ENCODE data around the gene PHF2. TPM values are rescaled to one million over a fixed set of nuclear protein-coding genes. Genes with fewer than 3 reads are reported as not detected.

Gene PHF2
- total RNA-seq, 1 donor from 2014 or later = 15.9 TPM

DNA sequence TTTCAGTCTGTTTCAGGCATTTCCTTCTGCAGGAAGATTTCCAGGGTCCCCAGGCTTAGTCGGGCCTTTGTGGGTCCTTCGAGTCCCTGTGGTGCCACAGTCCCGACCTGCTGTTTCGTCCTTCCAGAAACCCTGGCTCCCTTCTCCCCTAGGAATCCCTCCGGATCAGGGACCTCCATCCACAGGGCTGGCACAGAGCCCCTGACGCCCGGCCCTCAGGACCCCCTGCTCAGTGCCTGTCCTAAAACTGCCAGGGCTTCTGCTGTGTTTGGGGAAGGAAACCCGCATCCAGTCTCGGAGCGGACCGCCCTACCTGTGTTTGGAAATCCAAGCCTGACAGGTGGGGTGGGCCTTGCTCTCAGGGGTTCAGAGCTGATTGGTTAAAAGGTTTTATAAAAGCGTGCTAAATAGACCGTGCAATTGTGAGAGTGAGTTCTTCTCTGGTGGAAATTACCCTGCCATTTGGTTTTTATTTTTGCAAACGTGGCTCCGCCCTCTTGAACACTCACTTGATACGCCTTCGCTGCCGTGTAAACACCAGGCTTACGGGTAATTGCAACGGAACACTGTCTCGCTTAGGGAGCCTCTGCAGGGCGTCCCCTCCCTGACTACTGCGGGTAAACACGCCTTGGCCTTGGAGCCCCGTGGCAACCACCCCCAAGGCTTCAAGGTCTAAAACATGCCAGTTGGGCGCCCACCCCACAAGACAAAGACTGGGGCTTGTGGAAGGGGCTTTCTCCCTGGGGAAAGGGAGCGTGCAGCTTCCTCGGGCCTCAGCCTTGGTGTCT lies 121.2 kb downstream of the PHF2 start:
- no peak for DNase-seq (ENCODE audit: low read depth)

DNA sequence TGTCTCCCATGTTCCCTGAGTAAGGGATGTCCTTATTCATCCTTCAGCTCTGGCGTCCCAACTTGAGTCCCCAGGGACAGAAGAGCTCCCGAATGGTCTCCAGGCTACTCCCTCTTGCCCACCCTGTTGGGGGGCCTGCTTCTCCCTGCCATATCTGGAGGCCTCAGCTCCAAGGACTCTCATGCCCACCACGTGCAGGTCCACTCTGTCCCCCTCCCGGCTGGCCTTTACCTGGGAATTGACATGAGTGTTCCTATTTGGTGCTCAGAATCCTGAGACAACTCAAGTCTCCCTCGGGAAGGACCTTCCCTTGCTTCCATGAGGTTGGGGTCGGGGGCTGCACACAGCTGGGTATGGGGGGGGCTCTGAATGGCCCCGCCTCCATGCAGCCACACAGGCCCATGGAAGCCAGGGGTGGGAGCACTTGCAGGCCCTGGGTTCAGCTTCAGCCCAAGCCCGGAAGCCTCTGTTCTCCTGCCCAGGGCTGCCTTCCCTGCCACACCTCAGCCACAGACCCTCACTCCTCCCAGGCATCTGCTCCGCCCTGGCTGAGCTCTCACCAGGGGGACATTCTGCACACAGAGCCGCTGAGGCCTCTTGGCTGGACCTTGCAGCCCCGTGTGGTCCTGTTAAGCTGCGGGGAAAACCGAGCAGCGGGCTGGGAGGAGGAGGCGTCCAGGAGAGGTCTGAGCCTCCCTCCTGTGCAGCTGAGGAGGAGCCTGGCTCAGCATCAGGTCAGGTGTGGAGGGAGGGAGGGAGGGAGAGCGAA lies 121.9 kb downstream of the PHF2 start:
- no peak for DNase-seq (ENCODE audit: low read depth)

DNA sequence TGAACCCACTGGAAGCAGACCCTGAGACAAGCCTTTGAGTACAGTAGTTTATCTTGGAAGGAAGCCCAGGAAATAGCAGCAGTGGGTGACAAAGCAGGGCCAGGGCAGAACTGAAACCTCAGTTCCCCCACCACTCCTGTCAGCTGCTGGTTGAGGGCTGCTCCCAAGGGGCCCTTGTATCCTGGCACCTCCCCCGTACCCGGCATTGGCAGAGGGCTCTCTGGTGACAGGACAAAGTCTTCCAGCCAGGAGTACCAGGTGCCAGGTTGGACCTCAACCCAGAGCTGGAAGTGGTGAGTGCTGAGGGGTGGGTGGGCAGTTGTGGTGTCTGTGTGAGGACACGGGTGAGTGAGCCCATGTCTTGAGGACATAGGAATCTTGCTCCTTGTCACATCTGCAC lies 123.3 kb downstream of the PHF2 start:
- no peak for DNase-seq (ENCODE audit: low read depth)

DNA sequence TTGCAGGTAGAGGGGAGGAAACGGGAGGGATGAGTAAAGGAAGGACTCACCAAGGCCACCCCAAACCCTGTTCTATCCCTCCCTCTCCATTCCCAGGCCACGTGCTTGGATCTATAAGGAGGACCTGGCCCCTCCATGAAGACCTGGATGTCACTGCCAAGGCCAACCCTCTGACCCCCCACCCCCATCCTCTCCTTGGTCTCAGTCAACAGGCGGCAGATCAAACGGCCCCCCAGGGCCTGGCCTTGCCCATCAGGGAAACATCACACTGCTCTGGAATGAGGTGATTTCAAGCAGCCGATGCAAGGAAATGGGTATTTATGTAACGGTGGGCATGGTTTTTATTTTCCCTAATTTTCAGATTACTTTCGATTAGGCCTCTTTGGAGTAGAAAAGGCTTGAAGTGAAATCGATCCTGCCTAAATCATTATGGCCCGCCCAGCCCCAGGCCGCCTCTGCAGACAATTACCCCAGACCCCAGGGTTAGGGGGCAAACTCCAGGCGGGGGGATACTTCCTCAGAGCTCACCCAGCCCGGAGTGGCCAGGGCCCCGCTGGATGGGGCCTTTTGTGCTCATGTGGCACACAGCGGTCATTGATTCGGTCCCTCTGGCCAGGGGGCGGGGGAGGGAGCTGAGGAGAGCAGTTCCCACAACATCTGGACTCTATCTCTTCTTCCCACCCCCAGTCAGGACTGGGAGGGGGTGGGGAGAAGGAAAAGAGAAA lies 125.3 kb downstream of the PHF2 start:
- no peak for DNase-seq (ENCODE audit: low read depth)

DNA sequence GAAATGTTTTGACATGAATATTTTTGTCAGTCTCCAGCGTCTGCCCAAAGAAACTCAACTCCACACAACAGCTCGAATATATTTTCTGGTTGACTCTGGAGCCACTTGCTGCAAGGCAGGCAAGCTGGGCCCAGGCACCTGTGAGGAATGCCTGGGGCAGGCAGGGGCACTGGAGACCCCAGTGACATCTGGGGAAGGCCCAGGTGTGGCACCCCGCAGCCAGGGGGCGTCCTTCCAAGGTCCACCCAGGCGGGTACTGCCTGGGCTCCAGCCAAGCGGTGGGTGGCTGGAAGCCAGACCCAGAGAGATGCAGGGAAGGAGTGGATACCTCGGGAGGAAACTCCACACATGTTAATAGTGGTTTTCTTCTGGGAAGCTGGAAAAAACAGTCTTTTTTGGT lies 125.9 kb downstream of the PHF2 start:
- no peak for DNase-seq (ENCODE audit: low read depth)

- DNase-seq (ENCODE audit: low read depth) = peak; percentile 80
Observed at GRCh38 chr9:93708289-93708986, 132.1 kb downstream of the PHF2 start.

DNA sequence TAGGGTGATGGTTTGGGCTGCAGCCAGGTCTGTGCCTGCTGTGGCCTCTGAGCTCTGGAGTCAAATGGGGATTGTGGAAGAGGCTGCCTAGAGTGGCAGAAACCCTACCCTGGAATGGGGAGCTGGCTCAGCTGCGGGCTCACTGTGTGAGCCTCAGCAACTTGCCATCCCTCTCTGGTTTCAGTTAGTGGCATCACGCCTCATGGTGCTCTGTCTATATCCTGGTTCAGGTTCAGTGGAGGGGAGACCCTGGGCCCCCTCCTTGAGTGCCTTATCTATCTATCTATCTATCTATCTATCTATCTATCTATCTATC lies 132.6 kb downstream of the PHF2 start:
- DNase-seq (ENCODE audit: low read depth) = no peak

DNA sequence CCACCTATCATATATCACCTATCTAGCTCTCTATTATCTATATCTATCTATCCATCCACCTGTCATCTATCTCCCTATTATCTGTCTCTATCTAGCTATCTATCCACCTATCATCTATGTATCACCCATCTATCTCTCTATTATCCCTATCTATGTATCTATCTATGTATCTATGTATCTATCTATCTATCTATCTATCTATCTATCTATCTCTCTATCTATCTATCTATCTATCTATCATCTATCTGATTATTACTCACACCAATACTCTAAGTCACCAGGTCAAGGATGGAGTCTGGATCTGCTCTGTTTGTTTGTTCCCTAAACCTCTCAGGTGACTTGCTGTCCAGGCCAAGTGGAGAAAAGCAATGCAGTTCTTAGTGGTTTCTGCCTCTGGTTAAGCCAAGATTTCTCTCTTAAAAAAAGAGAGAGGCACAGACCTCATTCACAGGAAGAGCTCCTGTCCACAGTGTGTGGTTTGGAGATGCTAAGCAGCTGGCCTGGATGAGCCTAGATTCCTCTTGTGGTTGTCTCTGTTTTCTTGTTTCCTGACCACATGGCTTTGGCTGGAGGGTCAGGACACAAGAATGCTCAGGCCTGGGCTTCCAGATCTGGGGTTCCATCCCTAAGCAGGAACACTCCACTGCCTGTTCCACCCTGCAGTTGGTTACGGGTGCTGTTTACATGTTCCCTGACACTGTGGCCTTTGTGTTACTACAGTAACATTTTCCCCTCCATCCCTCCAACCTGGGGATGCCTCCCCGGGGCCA lies 133.4 kb downstream of the PHF2 start:
- DNase-seq (ENCODE audit: low read depth) = peak; percentile 84

DNA sequence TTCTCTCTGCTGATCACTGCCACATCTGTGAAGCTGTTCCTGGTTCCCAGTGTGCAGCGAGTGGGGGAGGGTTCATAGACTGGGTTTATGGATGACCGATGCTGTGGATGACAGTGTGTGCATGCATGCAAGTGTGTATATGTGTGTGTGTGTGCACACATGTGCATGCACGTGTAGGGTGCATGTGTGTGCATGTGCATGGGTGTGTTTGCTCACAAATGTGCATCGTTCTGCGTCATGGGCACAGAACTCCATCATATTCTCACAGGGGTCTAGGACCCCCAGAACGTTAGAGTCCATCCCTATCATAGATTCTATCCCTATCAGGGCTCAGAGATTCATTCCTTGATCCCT lies 134.0 kb downstream of the PHF2 start:
- no peak for DNase-seq (ENCODE audit: low read depth)

- DNase-seq (ENCODE audit: low read depth) = no peak
Observed at GRCh38 chr9:93711002-93711401, 134.6 kb downstream of the PHF2 start.

- no peak for DNase-seq (ENCODE audit: low read depth)
Observed at GRCh38 chr9:93712896-93713295, 136.5 kb downstream of the PHF2 start.

- no peak for DNase-seq (ENCODE audit: low read depth)
Observed at GRCh38 chr9:93713716-93714115, 137.3 kb downstream of the PHF2 start.

DNA sequence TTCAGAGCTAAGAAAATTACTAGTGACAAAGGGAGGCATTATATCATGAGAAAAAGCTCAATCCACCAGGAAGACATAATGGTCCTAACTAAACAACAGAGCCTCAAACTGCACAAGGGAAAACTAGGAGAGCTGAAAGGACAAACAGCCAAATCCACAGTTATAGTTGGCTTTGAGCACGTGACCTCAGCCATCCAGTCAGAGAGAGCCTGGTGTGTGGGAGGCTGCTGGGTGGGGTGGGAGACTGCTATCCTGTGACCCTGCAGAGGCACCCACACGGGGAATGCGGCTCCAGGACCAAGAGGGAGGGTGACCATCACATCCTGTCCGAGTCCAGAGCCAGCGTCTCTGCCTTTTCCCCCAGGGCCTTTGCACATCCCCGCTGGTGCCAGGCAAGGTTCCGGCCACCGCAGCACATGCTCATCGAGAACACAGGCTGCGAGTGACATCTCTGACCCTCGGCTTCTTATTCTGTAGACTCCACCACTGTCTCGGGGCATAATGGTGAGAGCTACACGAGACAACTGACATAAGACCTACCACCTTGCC lies 145.1 kb downstream of the PHF2 start:
- no peak for DNase-seq (ENCODE audit: low read depth)

DNA sequence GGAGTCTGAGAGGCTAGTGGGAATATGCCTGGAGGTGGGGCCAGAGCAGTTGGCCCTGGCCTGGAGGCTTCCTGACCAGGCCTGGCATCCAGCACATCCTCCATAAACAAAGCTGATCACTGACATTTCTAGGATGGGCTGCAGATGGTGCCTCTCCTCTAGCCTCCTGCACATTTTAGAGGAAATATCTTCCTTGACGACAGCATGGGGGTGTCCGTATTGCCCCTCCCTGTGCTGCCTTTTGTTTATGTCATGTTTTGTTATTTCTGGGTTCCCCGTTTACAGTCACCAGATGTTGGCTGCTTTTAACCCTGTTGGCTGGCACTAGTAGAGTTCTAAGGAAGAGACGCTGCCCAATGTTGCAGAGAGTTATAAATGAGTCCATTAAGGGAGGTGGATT lies 148.5 kb downstream of the PHF2 start:
- no peak for DNase-seq (ENCODE audit: low read depth)

- no peak for DNase-seq (ENCODE audit: low read depth)
Observed at GRCh38 chr9:93725382-93725781, 149.0 kb downstream of the PHF2 start.

GRCh38 chr9:93726147-93726546 lies 149.8 kb downstream of the PHF2 start:
- no peak for DNase-seq (ENCODE audit: low read depth)
